Stimulated activated naive CD8-positive, alpha-beta T cell treated with anti-CD3 and anti-CD28 coated beads, Interleukin-15, Interleukin-2, amounts not matched to agents 100 ng/mL and 50 ng/mL, for 24 hours (primary cell): ENCODE results near the gene SNAP25.

ENCODE experiments used
- H3K27ac Mint-ChIP-seq: one replicate; pipeline ENCODE4 v1.8.0; 2021; ENCODE audit warnings: mild to moderate bottlenecking, mixed read lengths
- H3K27me3 Mint-ChIP-seq: one replicate; pipeline ENCODE4 v1.8.0; 2021; ENCODE audit warnings: mixed read lengths
- H3K36me3 Mint-ChIP-seq: one replicate; pipeline ENCODE4 v1.8.0; 2021; ENCODE audit warnings: low read depth, mixed read lengths
- H3K4me1 Mint-ChIP-seq: one replicate; pipeline ENCODE4 v1.8.0; 2021; ENCODE audit warnings: low read depth, mixed read lengths
- H3K4me3 Mint-ChIP-seq: one replicate; pipeline ENCODE4 v1.8.0; 2021; ENCODE audit warnings: mild to moderate bottlenecking, mixed read lengths
- H3K9me3 Mint-ChIP-seq: one replicate; pipeline ENCODE4 v1.8.0; 2021; ENCODE audit warnings: mixed read lengths

The SNAP25 gene

DNA sequence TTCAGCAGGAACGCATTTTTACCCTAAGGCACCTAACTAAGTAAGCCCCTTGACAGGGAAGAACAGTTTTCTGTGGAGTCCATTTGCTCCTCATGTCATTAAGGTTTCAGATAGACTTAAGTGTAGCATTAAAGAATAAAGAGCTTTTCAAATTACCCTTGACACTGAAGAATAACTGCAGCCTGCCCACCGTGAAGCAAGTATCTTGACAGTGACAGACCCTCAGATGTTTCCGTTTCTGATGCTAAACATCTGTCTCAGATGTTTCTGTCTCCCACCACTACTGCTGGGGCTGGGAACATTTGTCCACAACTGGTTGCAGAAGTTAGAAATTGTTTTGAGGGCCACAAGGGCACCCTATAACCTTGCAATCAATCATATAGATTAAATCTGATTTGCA, 50.0 kb downstream of the SNAP25 start:
- Mint-ChIP-seq H3K27me3 (no peaks in the 10 kb centered on the region), H3K4me3 (no peak overlapping the region), H3K4me1 (no peaks in the 10 kb centered on the region)

GRCh38 chr20:10270630-10271029, 52.0 kb downstream of the SNAP25 start:
- Mint-ChIP-seq H3K27me3 (no peaks in the 10 kb centered on the region), H3K9me3 (no peaks in the 10 kb centered on the region), H3K4me1 (no peaks in the 10 kb centered on the region), H3K4me3 (no peak overlapping the region), H3K36me3 (no peaks in the 10 kb centered on the region), H3K27ac (no peak overlapping the region)

More for the DNA sequence above, 50.0 kb downstream of the SNAP25 start:
- H3K27ac Mint-ChIP-seq: no peak overlapping the region
- H3K36me3 Mint-ChIP-seq: no peaks in the 10 kb centered on the region
- no peaks in the 10 kb centered on the region for H3K9me3 Mint-ChIP-seq

- no peaks in the 10 kb centered on the region for H3K9me3 Mint-ChIP-seq
- H3K4me3 Mint-ChIP-seq: no peak overlapping the region
- H3K36me3 Mint-ChIP-seq: no peaks in the 10 kb centered on the region
- H3K27ac Mint-ChIP-seq: no peak overlapping the region
- H3K4me1 Mint-ChIP-seq: no peaks in the 10 kb centered on the region
- no peaks in the 10 kb centered on the region for H3K27me3 Mint-ChIP-seq
Measured at GRCh38 chr20:10271494-10272219, 53.0 kb downstream of the SNAP25 start.

DNA sequence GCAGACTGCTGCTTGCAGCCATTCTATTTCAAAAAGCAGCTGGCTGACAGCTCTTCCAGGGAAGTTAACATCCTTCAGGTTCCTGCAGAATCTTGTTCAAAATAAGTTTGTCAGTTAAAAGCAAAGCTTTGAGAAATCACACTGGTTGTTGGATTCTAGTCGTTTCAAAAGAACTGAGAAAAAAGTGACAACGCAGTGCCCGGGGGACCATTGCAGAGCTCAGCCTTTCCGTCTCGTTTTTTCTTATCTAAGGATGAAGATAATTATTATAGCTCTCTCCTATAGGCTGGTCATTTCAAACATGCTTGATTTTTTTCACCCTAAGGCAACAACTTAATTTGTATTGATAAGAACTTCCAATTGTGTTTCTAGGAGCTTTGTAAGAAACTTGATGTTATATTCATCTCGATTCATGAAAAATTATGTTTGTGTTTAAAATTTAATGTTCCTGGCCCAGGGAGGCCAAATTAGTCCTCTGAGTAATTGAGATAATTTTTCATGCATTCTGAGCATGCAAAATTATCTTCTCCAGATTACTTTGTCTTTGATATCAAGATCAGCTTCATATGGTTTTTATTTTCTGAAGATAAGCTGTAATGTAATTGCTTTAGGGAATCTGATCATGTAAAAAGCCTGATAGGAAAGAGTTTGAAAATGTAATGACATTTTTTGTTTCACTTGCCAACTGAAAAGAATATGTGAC, 58.4 kb downstream of the SNAP25 start:
- Mint-ChIP-seq H3K27me3 (no peaks in the 10 kb centered on the region), H3K36me3 (no peaks in the 10 kb centered on the region), H3K9me3 (no peaks in the 10 kb centered on the region), H3K4me1 (no peaks in the 10 kb centered on the region), H3K27ac (no peak overlapping the region), H3K4me3 (no peak overlapping the region)

DNA sequence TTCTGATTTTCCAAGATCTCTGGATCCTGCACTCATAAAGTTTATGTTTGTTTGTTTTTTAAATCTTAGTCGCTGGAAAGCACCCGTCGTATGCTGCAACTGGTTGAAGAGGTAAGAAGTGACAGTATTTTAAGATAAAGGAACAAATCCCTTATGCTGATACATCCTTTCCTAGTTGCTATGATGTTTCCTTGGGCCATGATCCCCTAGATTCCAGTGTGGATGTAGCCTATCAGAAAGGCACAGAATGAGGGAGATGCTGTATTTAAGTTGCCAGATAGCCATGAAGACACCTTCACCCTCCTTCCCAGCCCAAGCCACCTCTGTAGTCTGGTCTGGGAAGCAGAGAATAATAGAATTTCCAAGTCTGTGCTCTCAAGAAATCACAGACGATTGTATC, 59.0 kb downstream of the SNAP25 start:
- Mint-ChIP-seq H3K27ac (no peak overlapping the region), H3K4me3 (no peak overlapping the region), H3K9me3 (no peaks in the 10 kb centered on the region), H3K27me3 (no peaks in the 10 kb centered on the region), H3K36me3 (no peaks in the 10 kb centered on the region), H3K4me1 (no peaks in the 10 kb centered on the region)

DNA sequence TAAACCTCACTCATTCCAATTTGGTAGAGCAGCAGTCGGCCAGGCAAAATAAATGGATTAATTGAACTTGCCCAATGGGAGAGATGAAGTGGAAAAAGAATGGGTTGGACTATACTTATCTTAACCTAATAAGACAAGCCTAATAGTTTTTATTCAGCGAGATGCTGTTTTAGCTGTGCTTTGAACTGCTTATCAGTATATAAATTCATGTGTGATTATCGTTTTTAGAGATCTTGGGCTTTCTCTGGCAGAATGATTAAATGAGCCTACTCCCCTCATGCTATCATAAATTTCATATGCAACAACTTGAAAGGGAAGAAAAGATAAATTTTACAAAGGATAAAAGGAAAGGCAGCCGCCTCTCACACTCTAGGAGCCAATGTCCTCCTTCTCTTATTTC, 59.8 kb downstream of the SNAP25 start:
- H3K36me3 Mint-ChIP-seq: no peaks in the 10 kb centered on the region
- no peak overlapping the region for H3K4me3 Mint-ChIP-seq
- H3K27ac Mint-ChIP-seq: no peak overlapping the region
- no peaks in the 10 kb centered on the region for H3K4me1 Mint-ChIP-seq
- no peaks in the 10 kb centered on the region for H3K27me3 Mint-ChIP-seq
- no peaks in the 10 kb centered on the region for H3K9me3 Mint-ChIP-seq

DNA sequence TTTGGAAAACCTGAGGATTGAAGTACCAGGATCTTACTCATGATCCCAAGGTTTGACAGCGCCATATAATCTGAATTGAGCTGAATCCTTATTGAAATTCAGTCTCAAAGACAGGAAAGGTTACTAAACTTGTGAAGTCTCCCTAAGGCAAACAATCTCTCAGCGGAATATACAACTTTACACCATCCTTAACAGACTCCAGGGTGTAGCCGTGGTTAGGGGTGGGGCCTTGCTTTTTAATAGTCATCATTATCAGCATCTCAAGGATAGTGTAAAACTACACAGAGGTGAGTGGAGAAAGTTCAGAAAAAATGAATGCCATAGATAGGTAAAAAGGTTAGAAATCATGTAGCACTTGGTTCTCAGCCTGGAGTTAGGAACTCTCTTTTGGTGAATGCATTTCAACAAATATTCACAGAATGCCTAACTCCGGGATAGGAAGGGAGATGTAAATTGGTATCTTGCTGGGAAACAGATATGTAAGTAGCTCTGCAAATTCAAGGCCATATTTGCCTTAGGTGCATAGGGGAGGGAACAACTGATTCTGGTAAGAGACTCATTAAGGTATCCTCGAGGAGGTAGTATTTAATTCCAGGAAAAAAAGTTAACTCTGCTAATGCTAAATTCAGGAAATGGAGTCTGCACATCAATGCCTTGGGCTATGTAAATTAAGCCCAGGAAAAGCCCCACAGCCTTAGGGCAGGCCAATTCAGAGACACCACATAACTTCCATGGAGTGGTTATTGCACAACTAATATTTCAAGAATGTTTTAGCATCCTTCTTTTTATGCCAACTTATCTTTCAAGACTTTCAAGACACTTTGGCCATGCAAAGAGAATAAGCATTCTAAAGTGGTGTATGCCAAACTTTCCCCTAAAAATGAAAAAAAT, 61.6 kb downstream of the SNAP25 start:
- Mint-ChIP-seq H3K36me3 (no peaks in the 10 kb centered on the region), H3K4me3 (no peak overlapping the region), H3K9me3 (no peaks in the 10 kb centered on the region), H3K27me3 (no peaks in the 10 kb centered on the region), H3K27ac (no peak overlapping the region), H3K4me1 (no peaks in the 10 kb centered on the region)

GRCh38 chr20:10281911-10282310, 63.3 kb downstream of the SNAP25 start:
- no peaks in the 10 kb centered on the region for H3K4me1 Mint-ChIP-seq
- no peak overlapping the region for H3K27ac Mint-ChIP-seq
- H3K4me3 Mint-ChIP-seq: no peak overlapping the region
- H3K27me3 Mint-ChIP-seq: peaks cover 5% of the 10 kb centered on the region
- no peaks in the 10 kb centered on the region for H3K36me3 Mint-ChIP-seq
- H3K9me3 Mint-ChIP-seq: no peaks in the 10 kb centered on the region

DNA sequence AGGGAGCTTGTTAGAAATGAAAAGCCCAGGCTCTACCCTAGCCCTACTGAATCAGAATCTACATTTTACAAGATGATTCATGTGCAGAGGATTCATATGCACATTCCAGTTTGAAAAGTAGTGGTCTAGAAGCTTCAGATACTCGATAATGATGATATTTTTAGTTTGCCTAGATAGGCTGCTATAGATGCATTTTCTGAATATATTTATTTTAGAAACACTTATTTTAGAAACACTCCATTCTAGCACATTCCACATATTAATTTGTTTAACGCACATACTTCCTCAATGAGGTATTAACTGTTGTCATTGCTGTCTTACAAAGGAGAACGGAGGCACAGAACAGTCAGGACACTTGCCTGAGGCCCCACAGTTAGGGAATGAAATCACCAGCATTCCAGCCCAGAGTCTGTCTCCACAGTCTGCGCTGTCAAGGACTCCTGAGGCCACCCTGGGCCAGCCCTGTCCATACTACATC, 64.4 kb downstream of the SNAP25 start:
- Mint-ChIP-seq H3K27ac (no peak overlapping the region), H3K36me3 (no peaks in the 10 kb centered on the region), H3K4me1 (no peaks in the 10 kb centered on the region), H3K9me3 (no peaks in the 10 kb centered on the region), H3K27me3 (peaks cover 5% of the 10 kb centered on the region), H3K4me3 (no peak overlapping the region)

- Mint-ChIP-seq H3K4me3 (no peak overlapping the region), H3K9me3 (no peaks in the 10 kb centered on the region), H3K27ac (no peak overlapping the region), H3K27me3 (peaks cover 5% of the 10 kb centered on the region), H3K36me3 (no peaks in the 10 kb centered on the region), H3K4me1 (no peaks in the 10 kb centered on the region)
Measured at GRCh38 chr20:10286356-10286755, 67.7 kb downstream of the SNAP25 start.

- Mint-ChIP-seq H3K27ac (no peak overlapping the region), H3K4me3 (no peak overlapping the region), H3K4me1 (no peaks in the 10 kb centered on the region), H3K36me3 (no peaks in the 10 kb centered on the region), H3K9me3 (no peaks in the 10 kb centered on the region), H3K27me3 (peaks cover 10% of the 10 kb centered on the region)
Measured at GRCh38 chr20:10288421-10288820, 69.8 kb downstream of the SNAP25 start.

DNA sequence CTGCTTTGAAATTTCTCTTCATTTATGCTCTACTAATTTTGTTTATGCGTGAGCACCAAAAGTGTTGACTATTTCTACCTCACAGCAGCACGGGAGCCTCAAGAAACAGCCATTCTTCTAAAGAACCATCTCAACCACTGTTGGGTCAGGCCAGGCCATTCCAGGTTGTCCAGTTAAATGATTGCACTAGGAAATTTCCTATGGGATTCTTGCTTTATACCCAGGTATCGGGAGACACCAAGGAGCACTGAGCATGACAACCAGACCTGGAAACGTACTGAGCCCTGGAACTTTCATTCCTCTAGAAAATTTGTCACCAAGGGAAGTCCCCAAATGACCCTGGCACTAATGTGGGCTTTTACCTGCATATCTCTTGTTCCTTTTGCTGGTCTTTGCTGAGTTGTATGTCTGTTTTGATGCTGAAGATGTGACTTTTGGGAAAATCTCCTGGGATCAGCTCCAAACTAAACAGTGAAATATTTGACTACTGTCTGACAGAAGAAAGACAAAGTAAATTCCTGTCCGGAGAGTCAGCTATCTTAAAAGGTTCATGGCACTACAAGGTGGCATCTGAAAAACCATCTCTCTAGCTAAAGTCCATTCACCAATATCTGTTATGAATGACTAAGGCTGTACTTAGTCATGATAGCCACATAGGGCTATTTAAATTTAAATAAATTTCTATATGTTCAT, 70.5 kb downstream of the SNAP25 start:
- H3K9me3 Mint-ChIP-seq: no peaks in the 10 kb centered on the region
- H3K27ac Mint-ChIP-seq: no peak overlapping the region
- no peak overlapping the region for H3K4me3 Mint-ChIP-seq
- peaks cover 10% of the 10 kb centered on the region for H3K27me3 Mint-ChIP-seq
- H3K36me3 Mint-ChIP-seq: no peaks in the 10 kb centered on the region
- H3K4me1 Mint-ChIP-seq: no peaks in the 10 kb centered on the region

DNA sequence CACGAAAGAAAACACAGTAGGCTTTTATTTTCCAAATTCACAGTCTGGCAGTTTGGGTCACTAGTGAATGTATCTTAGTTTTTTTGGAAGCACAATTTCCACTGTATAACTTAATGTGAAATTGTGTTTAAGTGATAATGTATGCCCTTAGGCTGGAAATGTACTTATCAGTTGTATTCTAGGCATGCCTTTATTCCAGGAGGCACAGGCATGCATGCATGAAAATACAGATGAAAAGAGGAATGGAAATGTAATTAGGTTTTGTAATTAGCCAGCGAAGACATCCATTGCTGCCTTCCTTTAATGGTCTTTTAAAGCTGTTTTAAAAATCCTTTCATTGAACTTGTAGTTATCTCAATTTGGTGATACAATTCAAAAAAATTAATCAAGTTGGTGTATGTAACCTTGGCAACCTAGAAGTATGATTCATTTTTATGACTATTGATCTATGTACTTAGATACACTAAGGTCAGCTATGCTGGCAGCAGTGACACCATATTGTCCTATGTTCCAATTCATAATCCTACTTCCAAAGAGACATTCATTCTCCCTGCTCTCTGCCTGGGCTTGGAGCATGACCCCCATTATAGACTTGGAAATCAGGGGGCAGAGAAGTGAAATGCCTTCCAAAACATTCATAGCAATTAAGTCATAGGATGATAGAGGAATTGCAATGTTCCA, 73.1 kb downstream of the SNAP25 start:
- no peaks in the 10 kb centered on the region for H3K36me3 Mint-ChIP-seq
- H3K9me3 Mint-ChIP-seq: no peaks in the 10 kb centered on the region
- H3K4me1 Mint-ChIP-seq: no peaks in the 10 kb centered on the region
- H3K4me3 Mint-ChIP-seq: no peak overlapping the region
- H3K27me3 Mint-ChIP-seq: peaks cover 5% of the 10 kb centered on the region
- H3K27ac Mint-ChIP-seq: no peak overlapping the region

- H3K4me1 Mint-ChIP-seq: no peaks in the 10 kb centered on the region
- no peak overlapping the region for H3K27ac Mint-ChIP-seq
- peaks cover 8% of the 10 kb centered on the region for H3K27me3 Mint-ChIP-seq
- no peak overlapping the region for H3K4me3 Mint-ChIP-seq
- no peaks in the 10 kb centered on the region for H3K36me3 Mint-ChIP-seq
- no peaks in the 10 kb centered on the region for H3K9me3 Mint-ChIP-seq
Measured at GRCh38 chr20:10297223-10297622, 78.6 kb downstream of the SNAP25 start.
